Endometrial microvascular endothelial cells (primary cell): ENCODE data around the gene ABCC4. TPM values are rescaled to one million over a fixed set of nuclear protein-coding genes. Genes with fewer than 3 reads are reported as not detected.
"Not testable (repeated sequence)": the region's sequence is repeated elsewhere in the genome, so short reads cannot be mapped to it uniquely, and the experiment has no call there.

Source experiments
- in situ Hi-C: cut with HindIII; loops from 2 replicates; pipeline ENCODE4 v1.10.0; 2017; ENCODE audit warnings: low sequenced_read_pairs, low pct_unique_long_range_greater_than_20kb; ENCODE audit errors: inconsistent ontology term
- total RNA-seq: library from RNA; depleted of rRNA; stranded (reverse); fragments of >200 nt; gene quantifications from one replicate; pipeline ENCODE4 v1.2.3, GENCODE V29; 2015; ENCODE audit errors: inconsistent ontology term

The ABCC4 gene
- total RNA-seq, 1 donor from 2014 or later: 27.6 TPM

- in situ Hi-C loops: no loop called here
These were observed 547 bp downstream of the ABCC4 start for GRCh38 chr13:95300625-95301182.

DNA sequence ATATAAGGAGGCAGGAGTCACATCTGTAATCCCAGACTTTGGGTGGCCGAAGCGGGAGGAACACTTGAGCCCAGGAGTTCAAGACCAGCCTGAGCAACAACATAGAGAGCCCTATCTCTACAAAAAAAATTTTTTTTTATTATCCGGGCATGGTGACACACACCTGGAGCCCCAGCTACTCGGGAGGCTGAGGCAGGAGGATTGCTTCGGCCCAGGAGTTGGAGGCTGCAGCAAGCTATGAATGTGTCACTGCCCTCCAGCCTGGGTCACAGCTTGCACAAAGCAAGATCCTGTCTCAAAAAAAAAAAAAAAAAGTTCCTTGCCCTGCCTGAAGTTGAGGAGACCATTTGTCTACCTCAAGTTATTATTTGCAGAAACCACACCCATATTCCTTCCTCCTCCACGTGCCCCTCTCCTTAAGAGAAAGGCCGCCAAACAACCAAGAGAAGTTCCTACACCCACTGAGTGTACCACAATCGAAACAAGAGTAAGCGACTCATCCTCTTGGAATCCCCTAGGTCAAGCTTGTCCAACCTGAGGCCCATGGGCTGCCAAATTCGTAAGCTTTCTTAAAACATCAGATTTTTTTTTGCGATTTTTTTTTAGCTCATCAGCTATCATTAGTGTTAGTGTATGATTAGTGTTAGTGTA lies 2.2 kb downstream of the ABCC4 start:
- in situ Hi-C loops: no loop called here

GRCh38 chr13:95298169-95298965 lies 2.9 kb downstream of the ABCC4 start:
- in situ Hi-C loops: no loop called here

DNA sequence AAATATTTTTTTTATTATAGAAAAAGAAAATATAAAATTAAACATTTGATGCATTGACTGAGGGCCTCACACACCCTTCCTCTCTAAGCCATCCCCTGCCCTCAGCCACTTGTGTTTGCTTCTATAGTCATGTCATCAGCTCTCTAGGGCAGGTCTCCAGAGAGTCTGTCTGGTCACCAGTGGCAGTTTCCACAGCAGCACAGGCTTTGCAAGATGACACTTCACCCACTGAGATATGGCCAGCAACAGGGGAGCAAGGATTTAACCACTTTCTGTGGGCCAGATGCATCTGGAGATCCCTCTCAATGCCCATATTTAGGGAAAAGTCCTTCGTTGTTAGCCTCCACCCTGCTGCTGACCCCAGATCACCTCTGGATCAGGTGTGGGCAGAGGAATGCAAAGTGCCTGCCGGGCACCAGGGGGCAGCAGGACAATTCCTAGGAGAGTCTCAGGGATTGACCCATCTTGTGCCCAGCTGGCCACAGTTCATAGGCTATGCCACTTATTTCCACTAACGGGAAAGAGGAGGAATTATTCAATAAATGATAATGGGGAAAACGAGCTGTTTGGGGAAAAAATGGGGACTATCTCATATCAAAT lies 4.8 kb downstream of the ABCC4 start:
- in situ Hi-C loops: no loop called here

GRCh38 chr13:95295026-95295425 lies 6.2 kb downstream of the ABCC4 start:
- in situ Hi-C loops: no loop called here

- in situ Hi-C loops: no loop called here
These were observed 8.6 kb downstream of the ABCC4 start for GRCh38 chr13:95292622-95293021.

GRCh38 chr13:95289901-95290300 lies 11.3 kb downstream of the ABCC4 start:
- in situ Hi-C loops: not testable (repeated sequence)

GRCh38 chr13:95289020-95289444 lies 12.2 kb downstream of the ABCC4 start:
- in situ Hi-C loops: no loop called here

DNA sequence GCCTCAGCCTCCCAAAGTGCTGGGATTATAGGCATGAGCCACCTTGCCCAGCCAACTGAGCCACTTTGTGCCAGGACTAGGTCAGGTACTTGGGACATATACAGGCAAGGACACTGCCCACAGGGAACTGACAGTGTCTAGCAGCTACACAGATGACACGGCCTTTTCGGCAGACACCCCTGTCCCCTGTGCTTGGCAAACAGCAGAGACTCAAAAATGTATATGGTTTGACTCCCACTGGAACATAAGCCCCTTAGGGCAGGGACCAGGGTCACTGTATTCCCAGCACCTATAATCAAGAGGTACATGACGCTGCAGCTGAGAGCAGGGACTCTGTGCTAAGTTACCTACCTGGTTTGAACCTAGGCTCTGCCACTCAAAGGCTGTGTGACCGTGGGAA lies 16.8 kb downstream of the ABCC4 start:
- in situ Hi-C loops: no loop called here

- in situ Hi-C loops: no loop called here
These were observed 22.2 kb downstream of the ABCC4 start for GRCh38 chr13:95279016-95279415.

- in situ Hi-C loops: no loop called here
These were observed 25.2 kb downstream of the ABCC4 start for GRCh38 chr13:95276037-95276505.

GRCh38 chr13:95275322-95276036 lies 25.8 kb downstream of the ABCC4 start:
- in situ Hi-C loops: no loop called here

DNA sequence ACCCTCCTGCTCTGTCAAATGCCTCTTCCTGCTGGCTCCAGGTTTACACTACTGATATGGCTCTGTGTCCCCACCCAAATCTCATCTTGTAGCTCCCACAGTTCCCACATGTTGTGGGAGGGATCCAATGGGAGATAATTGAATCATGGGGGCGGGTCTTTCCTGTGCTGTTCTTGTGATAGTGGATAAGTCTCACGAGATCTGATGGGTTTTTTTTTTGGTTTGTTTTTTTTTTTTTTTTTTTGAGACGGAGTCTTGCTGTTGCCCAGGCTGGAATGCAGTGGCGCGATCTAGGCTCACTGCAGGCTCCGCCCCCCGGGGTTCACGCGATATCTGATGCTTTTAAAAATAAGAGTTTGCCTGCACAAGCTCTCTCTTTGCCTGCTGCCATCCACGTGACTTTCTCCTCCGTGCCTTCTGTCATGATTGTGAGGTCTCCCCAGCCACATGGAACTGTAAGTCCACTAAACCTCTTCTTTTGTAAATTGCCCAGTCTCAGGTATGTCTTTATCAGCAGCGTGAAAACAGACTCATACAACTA lies 27.6 kb downstream of the ABCC4 start:
- in situ Hi-C loops: not testable (repeated sequence)

DNA sequence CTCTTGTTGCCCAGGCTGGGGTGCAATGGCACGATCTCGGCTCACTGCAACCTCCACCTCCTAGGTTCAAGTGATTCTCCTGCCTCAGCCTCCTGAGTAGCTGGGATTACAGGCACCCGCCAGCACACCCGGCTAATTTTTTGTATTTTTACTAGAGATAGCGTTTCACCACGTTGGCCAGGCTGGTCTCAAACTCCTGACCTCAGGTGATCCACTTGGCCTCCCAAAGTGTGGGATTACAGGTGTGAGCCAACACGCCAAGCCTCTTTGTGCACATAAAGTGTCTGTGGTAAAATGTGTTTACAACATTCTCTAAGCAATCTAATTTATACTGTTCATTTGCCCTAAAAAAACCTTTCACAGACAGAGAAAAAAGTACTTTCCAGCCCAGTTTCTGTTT lies 29.2 kb downstream of the ABCC4 start:
- in situ Hi-C loops: not testable (repeated sequence)

DNA sequence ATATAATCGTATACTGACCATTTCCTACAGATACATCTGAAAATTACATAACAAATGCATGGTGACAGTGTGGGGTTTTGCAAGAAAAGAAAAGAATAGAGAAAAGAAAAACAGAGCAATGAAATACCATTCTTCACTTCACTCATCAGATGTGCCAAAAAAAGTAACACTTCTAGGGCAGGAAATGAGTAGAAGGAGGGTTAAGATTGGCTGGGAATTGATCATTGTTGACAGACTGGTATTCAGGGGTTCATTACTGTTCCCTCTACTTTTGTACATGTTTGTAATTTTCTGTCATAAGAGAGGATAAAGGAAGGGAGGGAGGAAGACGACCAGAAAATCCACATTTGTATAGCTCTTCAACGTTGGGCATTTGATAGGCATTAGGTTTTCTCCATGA lies 31.5 kb downstream of the ABCC4 start:
- in situ Hi-C loops: no loop called here

- in situ Hi-C loops: not testable (repeated sequence)
These were observed 32.7 kb downstream of the ABCC4 start for GRCh38 chr13:95268343-95269065.

DNA sequence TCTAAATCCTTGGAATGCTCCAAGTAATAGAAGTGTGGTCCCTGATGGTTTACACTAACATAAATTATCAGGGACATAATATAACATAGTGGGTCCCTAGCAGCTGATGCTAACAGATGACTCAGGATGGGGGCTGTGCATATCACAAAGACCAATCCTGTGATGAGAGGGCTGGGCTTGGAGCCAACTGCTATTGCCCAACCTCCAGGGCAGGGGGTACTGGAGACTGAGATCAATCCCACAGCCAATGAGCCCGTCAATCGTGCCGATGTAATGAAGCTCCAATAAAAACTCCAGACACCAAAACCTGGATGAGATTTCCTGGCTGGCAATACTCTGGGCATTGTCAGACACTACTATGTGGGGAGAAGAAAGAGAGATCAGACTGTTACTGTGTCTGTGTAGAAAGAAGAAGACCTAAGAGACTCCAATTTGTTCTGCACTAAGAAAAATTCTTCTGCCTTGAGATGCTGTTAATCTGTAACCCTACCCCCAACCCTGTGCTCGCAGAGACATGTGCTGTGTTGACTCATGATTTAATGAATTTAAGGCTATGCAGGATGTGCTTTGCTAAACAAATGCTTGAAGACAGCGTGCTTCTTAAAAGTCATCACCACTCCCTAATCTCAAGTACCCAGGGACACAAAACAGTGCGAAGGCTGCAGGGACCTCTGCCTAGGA lies 33.4 kb downstream of the ABCC4 start:
- in situ Hi-C loops: no loop called here

DNA sequence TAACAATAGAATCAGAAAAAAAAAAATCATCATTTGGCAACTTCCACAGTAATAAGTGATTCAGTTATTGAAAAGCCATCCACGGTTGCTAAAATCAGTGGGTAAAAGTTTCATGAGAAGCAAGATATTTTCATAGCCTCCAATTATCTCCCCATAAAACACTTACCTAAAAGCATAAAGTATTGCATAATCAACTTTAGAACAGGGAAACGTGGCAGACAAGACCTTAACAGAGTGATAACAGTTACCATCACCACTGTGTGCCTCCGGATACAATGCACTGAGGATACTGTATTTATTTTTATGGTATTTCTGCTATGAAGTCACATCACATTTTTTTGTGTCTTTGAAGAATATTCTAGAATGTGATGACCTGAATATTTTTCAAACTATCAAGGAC lies 37.0 kb downstream of the ABCC4 start:
- in situ Hi-C loops: no loop called here
